ENCODE measurements around the gene SPTBN2.

GRCh38 chr11:66713746-66714480, 15.1 kb downstream of the SPTBN2 start:
- TF ChIP-seq CTCF (IDR thresholded peaks at IDR 0.05) (no peak), POLR2AphosphoS5 (IDR thresholded peaks at IDR 0.05; ENCODE audit: low read depth, low read length) (no peak), SIN3A (IDR thresholded peaks at IDR 0.05; ENCODE audit: borderline replicate concordance, insufficient read depth, low read depth, low read length) (no peak)
